SK-MEL-5 (cell line): ENCODE measurements around the gene CARD10. TPM values are rescaled to one million over a fixed set of nuclear protein-coding genes. Genes with fewer than 3 reads are reported as not detected.

ENCODE experiments used
- DNase-seq: peaks from one replicate; pipeline ENCODE4 v3.0.0-alpha.2; 2016; ENCODE audit warnings: low read depth, low spot score
- in situ Hi-C: cut with HindIII; loops from 2 replicates; pipeline ENCODE4 v1.10.0; 2016; ENCODE audit warnings: low sequenced_read_pairs, high pct_unique_total_duplicates, low pct_unique_long_range_greater_than_20kb
- total RNA-seq: library from RNA; depleted of rRNA; stranded (reverse); fragments of >200 nt; shearing (Covaris generic); gene quantifications from 2 replicates; pipeline ENCODE4 v1.2.3, GENCODE V29; 2014

Gene CARD10
- total RNA-seq, 1 experiment from 2014 or later: 2.0 TPM

DNA sequence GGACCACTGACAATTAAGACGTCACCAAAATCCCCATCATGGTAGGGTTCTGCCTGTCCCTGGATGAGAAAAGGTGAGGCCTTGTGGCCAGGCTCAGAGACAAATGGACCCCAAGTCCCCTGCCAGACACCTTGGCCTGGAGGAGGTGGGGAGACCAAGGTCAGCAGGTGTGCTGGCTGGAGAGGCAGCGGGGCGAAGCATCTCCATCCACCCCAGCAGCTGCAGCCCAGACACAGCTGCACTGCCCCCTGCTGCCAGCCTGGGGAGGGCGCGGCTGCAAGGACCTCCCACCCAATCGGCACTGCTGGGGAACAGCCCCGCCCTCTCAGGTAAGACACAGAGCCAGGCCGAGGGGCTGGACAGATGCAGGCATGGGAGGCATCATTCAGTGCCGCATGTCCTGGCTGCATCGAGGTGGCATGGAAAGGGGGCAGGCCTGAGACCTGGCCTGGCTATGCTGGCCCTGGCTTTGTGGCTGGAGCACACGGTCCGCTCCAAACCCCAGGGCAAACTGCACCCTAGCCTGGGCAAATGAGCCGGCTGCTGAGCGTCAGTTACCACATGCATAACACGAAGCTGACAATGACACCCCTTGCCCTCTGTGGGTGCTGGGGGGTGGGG is 20.8 kb downstream of the CARD10 start:
- peak; percentile 60 for DNase-seq
- in situ Hi-C loops: no loop called here

DNA sequence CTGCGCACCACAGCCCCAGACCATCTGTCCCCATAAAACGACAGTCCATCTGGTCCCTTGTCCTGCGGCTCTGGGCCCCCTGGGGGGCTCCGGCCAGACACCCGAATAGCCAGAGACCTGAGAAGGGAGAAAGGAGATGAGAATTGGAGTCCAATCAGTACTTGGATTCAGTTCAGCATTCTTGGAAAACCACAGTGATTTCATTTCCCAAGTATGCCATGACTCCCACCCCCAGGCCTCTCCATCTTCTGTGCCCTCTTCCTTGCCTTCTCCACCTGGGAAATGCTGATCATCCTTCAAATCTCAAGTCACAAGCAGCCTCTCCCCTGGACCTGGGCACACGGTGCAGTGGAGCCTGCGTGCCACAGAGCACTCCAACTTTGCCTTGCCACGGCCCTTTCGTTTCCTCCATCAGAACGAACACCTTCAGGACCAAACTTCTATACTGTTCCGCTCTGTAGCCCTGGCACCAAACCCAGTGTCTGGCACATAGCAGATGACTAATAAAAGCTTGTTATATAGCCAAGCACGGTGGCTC is 22.1 kb downstream of the CARD10 start:
- DNase-seq: no peak
- in situ Hi-C loops: no loop called here

DNA sequence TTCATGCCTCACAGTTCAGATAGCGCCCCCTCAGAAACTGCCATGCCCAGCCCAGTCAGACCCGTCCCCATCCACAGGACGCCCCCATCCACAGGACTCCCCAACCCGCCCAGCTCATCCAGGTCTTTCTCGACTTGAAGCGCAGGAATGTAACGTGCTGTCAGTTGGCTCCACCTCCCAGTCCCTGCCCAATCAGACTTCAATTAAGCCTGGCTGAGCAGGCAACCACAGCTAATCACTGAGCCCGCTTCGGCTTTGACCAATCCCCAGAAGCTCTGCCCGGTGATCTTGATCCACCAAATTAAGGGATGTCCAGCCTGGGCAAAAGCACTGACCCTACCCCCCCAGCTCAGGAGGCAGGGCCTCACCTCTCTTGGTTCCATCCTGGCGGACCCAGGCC is 22.6 kb downstream of the CARD10 start:
- in situ Hi-C loops: no loop called here
- DNase-seq: no peak

DNA sequence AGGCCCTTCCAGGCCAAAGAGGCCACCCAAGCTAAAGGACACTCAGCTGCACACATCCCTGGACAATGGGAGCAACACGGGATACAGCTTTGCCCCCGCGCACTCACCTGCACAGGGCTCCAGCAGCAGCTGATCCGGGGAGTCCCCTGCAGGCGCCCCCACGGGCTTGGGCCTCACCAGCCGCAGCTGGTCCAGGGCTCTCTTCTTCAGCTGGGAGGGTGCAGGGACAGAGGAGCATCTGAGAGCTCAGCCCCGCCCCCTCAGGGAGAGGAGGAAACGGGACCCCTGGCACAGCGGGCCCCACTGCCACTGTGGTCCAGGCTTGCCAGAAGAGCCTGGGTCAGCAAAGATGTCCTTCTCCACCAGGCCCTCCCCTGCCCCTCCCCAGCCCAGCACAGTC is 25.2 kb downstream of the CARD10 start:
- in situ Hi-C loops: no loop called here
- no peak for DNase-seq

DNA sequence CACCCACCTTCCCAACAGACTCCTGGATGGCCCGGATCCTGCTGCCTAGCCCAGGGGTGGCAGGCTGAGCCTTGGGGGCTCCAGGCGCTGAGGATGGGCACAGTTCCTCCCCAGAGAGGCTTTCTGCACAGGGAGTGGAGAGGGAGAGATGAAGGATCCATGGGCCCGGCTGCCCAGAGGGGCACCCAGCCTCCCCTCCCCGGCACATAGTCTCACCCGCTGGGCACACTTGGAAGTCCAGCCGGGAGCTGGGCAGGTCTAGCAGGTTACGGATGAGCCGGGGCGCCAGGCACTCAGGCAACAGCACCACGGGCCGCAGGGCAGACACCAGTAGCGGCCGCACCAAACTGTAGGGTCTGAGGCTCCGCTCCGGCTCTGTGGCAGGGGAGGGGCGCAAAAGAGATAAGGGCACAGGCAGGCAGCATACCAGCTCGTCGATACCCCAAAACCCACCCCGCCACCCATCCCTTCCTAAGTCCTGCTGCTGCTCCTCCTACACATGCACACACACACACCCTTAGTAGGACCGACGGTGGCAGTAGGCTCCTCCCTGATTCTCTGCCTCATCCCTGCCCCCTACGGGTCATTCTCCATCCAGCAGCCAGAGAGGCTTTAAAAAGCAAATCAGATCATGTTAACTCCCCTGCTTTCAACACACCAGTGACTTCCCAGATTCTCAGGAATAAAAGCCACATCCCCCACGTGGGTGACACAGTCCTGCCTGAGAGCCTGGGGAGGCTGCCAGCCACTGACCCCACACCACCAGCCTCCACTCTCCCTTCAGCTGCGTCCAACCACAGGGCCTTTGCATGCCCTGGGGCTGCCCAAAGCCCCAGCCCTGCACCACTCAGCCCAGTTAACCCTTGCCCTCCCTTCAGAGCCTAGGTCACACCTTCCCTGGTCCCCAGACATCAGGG is 26.5 kb downstream of the CARD10 start:
- DNase-seq: peak; percentile 70
- in situ Hi-C loops: no loop called here

DNA sequence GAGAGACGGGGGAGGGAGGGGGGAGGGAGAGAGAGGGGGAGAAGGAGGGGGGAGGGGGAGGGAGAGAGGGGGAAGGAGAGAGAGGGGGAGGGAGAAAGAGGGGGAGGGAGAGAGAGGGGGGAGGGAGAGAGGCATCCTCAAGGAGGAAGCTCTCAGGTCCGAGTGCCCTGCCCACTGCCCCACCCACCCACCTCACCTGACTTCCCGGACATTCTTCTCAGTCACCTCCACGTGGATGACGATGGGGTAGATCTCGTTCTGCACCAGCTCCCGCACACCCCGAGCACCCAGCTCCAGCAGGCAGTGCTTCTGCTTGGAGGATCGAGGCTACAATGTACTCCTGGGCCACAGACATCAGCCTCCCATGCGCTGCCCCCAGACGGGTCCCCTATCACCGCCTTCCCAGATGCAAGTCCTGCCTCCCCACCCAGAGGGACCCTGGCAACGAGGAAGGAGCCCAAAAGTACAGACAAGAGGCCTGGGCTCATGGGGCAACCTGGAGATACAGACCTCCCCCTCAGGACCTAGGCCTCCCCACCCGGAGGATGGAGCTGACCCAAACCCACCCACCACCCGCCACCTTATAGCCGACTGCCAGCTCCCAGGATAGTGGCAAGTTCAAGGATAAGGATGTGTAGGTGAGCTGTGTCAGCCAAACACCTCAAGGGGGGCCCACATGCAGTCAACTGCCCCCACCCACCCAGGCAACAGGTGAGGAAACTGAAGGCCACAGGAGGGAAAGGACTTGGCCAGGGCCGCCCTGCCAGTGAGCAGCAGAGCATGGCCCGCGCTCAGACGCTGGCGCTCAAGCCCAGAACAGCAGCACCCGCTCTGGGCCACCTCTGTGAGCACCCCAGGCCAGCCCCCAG is 27.4 kb downstream of the CARD10 start:
- in situ Hi-C loops: no loop called here
- DNase-seq: no peak

DNA sequence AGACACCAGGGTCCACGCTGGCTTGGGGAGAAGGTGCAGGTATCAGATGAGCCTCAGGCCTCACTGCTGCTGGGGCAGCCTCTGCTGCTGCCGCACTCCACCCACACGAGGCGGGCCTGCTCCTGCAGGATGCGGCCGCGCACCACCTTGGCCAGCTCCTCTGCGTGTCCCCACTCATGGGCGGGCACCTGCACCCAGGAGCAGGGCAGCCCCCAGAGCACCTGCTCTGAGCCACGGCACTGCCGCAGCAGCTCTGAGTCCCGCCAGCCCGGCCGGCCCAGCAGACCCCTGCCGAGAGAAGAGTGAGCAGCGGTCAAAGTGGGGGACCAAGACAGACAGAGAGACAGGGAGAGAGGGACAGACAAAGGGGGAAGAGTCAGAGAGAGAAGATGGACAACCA is 28.1 kb downstream of the CARD10 start:
- in situ Hi-C loops: no loop called here
- DNase-seq: no peak

DNA sequence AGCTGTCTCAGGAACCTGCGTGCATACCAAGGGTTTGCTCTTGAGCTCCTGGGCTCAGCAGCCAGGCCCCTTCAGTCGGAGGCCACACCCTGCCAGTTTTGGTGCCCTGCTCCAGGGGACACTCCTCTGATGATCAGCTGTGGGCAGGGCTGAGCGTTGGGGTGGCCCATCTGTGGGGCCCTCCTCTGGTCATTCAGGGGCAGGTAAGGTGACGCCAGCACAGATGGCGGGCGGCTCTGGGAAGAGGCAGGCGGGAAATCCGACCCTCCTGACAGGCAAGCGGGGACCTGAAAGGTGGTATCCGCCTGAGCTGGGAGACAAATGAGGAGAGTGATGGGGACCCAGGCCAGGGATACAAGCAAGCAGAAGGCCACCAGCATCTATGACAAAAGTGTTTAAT is 29.2 kb downstream of the CARD10 start:
- in situ Hi-C loops: no loop called here
- DNase-seq: no peak

DNA sequence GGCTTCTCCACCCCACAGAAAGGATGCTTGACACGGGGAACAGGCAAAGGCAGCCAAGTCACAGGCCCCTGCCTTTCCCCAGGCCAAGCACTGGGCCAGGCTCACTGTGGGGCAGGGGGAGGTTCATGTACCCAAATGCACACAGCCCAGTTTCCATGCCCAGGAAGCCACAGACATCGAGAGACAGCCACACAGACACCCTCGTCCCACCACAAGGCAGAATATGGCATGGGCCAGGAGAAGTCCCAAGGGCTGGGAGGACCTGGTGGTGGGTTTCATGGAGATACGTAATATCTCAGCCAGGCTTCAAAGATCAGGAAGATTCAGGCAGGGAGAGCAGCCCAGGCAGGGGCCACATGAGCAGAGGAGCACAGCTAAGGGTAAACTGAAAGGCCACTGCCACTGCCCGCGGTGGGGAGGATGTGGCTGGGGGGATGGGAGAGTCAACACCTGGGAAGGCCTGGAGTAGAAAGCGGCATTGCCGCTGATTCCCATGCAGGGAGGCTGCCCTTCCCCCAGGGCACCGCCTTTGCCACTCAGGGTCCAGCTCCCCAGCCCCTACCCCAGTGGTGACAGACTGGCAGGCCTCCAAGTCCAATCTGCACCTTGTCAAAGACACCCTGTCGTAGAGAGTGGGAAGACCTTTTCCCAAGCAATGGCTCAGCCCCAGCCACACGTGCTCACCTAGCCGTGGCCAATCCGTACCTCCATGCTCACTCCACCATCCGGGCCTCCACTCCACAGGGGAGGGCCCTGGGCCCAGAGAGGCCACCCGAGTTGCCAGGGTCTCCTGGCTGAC is 30.7 kb downstream of the CARD10 start:
- in situ Hi-C loops: no loop called here

DNA sequence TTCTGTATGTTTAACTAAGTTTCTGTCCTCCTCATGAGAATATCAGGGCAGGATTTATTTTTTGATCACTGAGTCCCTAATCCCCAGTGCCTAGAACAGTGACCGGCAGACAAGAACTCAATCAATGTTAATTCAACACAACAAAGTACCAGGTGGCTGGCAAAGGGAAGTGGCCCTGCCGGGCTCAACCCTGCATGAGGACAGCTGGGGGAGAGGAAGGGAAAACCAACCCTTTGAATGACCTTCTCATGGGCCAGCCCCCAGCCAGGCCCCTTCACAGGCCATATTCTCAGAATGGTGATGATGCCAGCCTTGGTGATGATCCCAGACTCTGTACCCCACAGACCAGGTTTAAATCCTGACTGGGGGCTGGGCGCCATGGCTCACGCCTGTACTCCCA is 31.6 kb downstream of the CARD10 start:
- in situ Hi-C loops: no loop called here
- DNase-seq: no peak

More for the DNA sequence above, 30.7 kb downstream of the CARD10 start:
- DNase-seq: no peak

DNA sequence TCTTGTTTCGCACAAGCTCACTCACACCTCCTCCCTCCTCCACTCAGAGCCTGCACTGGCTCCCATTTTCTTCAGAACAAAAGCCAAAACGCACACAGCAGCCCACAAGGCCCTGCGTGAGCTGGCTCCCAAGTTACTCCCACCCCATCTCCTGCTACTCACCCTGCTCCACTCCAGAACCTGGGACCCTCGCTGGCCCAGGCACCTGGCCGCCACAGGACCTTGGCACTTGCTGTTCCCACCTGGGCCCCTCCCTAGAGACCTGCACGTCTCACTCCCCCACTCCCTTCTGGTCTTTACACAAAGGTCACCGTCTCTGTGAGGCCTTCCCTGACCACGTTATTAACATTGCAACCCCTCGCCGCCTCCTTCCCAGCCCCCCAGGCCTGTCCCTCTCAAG is 32.1 kb downstream of the CARD10 start:
- DNase-seq: no peak
- in situ Hi-C loops: no loop called here

DNA sequence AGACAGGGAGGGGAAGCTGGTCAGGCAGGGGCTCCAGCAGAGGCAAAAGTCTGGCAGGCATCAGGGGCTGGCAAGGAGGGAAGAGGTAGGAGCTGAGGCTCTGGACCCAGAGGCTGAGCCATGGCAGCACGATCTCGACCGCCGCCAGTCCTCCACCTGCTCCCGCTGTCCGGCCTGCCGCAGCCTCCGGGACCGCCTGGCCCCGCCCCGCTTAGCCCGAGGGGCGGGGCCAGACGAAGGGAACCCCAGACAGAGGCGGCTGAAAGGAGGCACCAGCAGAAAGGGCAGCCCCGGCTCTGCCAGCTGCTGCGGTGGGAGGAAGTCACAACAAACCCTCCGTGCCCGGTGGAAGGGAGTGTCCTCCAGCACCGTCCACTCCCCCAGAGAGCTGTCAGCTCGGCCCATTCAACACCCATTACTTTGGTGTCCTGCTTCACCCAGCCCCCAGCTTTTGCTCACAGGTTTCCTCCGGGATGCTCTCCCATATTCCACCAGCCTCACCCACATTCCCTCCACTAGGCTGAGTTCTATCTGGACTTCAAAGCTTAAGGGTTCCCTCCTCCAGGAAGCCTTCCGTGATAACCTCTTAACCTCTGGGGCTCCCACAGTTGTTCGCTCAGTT is 32.9 kb downstream of the CARD10 start, which contains the start of gene MFNG:
MFNG (minus strand) TSS at position 161 of the 622 bp plus-strand sequence. CDS start 207 bp downstream, outside the sequence.
- peak; percentile 23 for DNase-seq
- in situ Hi-C loops: no loop called here

DNA sequence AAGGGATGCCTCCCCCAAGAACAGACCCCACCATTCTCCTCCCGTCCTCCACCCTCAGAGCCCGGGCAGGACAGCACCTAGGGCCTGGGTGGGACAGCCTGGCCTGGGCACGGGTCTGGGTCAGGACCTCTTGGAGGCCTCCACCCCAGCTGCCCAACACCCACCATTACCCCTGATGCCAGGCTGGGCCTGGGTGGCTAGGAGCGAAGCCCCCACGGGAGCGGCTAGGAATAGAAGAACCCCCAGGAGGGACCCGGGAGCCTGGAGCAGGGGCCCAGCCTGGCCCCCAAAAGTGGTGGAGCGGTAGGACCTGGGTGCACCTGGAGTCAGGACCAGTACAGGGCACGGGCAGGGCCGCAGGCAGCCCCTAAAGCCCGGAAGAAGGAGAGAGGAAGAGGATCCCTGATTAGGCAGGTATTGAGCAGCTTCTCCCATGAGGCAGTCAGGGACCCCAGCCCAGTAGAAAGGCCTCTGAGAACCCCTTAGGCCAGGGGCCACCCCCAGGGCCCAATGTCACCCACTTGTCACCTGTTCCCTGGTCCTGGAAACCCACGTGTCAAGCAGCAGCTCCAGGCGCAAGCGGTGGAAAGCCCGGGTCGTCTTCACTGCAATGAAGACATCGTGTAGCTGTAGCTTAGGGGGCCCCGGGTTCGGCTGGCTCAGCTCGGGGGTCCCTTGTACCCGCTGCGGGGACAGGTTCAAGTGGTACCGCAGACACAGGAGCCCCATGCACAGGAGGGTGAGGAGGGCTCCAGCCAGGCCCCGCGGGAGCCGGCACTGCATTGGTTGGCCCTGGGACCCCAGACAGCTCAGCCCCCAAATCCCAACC is 33.6 kb downstream of the CARD10 start:
- no peak for DNase-seq
- in situ Hi-C loops: no loop called here

DNA sequence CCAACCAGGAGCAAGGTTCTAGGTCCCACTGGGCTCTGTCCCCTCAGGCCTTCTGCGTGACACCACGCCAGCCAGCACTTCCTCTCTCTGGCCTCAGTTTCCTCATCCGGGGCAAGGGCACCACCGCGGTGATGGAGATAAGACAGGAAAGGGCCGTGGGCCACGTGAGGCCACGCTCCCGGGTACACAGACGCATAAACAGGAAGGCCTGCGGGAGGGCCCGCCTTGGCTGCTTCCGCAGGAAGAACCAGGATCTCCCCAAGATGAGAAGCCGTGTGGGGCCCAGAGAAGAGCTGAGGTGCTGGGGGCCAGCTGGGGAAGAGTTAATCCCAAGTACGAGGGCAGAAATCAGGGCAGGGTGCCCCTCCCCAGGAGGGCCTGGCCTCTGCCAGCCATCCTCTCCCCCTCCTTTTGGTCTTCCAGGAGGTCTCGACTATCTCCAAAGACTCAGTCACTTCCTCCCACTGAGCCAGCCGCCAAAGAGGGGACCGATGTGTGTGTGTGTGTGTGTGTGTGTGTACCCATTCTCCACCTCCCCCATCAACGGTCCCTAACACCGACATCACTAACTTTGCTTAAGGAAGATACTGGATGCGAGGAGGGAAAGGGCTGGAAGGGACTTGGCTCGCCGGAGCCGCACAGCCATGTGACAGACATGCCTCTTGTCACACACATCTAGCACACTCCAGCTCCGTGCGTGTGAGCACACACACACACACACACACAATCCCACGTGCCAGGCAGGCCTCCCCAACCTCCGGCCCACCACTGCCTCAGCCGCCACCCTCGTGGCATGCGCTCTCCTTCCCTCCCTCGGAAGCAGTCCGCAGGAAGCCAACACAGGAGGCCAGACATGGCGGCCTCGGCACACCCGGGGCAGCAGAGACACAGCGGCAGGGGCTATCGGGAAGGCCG is 34.5 kb downstream of the CARD10 start:
- in situ Hi-C loops: no loop called here
- no peak for DNase-seq

DNA sequence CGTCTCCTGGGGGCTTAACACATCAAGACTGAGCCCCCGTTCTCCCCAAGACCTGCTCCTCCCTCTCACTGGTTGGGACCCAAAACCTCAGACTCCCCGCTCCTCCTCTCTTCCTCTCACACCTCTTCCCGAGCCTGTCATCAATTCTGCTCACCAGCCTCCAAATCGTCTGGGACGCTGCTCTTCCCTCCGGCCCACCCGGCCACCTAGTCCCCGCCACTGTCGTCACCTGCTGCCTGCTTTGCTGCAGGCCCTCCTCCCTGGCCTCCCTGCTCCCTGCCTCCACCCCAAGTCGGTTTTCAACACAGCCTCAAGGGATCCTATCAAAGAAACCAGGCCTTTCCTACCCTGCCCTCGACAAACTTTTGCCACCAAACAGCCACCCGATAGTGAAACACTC is 36.2 kb downstream of the CARD10 start:
- no peak for DNase-seq
- in situ Hi-C loops: no loop called here
